ENCODE data around the gene ZNF488.

The ZNF488 gene

GRCh38 chr10:47366181-47366631, 17.9 kb downstream of the ZNF488 start:
- Histone ChIP-seq H3K27me3 (no peaks in the 10 kb centered on the region), H3K4me1 (no peaks in the 10 kb centered on the region), H3K4me3 (ENCODE audit: low read depth, low read length) (no peak overlapping the region), H3K9me3 (no peaks in the 10 kb centered on the region), H3K36me3 (no peaks in the 10 kb centered on the region)
- no peak for DNase-seq
- no peak for TF ChIP-seq CTCF (IDR thresholded peaks at IDR 0.05; ENCODE audit: low read depth, low read length)

DNA sequence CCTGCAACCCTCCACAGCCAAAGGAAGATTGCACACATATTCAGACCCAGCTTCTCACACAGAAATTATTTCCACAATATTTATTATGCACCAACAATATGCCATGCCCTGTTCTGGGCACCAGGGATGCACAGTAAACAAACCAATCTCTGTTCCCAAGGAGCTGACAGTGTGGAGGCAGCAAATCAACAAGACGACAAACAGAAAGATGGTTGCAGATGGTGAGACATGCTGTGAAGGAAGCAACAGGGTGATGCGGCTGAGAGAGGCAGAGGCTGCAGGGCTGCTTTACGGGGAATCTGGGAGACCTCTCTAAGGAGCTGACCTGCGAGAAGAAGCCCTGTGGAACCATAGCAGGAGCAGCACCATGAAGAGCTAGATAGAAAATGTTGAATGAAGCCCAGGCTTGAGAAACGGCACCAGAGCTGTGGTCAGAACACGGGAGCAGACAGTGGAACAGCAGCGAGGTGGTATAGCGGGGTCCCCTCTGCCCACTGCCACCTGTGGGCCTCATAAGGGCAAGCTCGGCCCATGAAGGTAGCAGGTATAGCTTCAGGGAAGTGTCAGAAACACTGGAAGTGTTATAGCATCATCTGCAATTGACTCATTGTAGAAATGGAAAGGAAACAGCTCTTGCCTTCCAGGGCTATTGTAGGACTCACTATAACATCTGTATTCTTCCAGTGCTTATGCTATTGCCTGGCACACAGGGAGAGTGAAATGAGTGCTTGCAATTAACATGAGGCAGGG, 18.5 kb downstream of the ZNF488 start:
- Histone ChIP-seq H3K4me1 (no peaks in the 10 kb centered on the region), H3K27me3 (no peaks in the 10 kb centered on the region)
- TF ChIP-seq CTCF (IDR thresholded peaks at IDR 0.05; ENCODE audit: low read depth, low read length) = no peak

GRCh38 chr10:47364911-47365310, 19.2 kb downstream of the ZNF488 start:
- no peak for DNase-seq
- Histone ChIP-seq H3K4me3 (ENCODE audit: low read depth, low read length) (no peak overlapping the region), H3K4me1 (no peaks in the 10 kb centered on the region), H3K27me3 (no peaks in the 10 kb centered on the region), H3K36me3 (no peaks in the 10 kb centered on the region), H3K9me3 (no peaks in the 10 kb centered on the region)
- no peak for TF ChIP-seq CTCF (IDR thresholded peaks at IDR 0.05; ENCODE audit: low read depth, low read length)

More for the DNA sequence above, 18.5 kb downstream of the ZNF488 start:
- H3K36me3 ChIP-seq = no peaks in the 10 kb centered on the region
- H3K4me3 ChIP-seq (ENCODE audit: low read depth, low read length) = no peak overlapping the region
- H3K9me3 ChIP-seq = no peaks in the 10 kb centered on the region
- no peak for DNase-seq

GRCh38 chr10:47364366-47364765, 19.7 kb downstream of the ZNF488 start:
- DNase-seq = no peak
- no peaks in the 10 kb centered on the region for H3K9me3 ChIP-seq

DNA sequence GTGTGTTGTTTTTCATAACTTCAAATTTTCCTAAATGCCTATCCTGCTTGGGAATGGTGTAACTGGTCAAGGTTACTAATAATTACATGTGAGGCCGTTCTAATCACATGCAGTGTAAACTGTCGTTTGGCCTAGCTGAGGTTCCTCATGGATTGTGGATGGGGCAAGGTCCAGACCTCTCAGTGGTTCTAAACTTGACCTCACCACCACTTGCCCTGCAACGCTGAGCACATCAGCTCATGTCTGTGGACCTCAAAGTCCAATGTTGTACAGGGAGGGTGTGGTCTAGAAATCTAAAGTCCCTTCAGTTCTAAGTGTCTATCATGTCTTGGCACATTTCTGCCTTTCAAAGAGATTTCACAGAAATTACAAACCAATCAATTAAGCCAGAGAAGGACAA, 20.3 kb downstream of the ZNF488 start:
- no peaks in the 10 kb centered on the region for H3K27me3 ChIP-seq
- H3K36me3 ChIP-seq = no peaks in the 10 kb centered on the region
- H3K9me3 ChIP-seq = no peaks in the 10 kb centered on the region
- no peak for TF ChIP-seq CTCF (IDR thresholded peaks at IDR 0.05; ENCODE audit: low read depth, low read length)
- no peak overlapping the region for H3K4me3 ChIP-seq (ENCODE audit: low read depth, low read length)
- DNase-seq = no peak
- no peaks in the 10 kb centered on the region for H3K4me1 ChIP-seq

More at GRCh38 chr10:47364366-47364765, 19.7 kb downstream of the ZNF488 start:
- no peaks in the 10 kb centered on the region for H3K27me3 ChIP-seq
- H3K36me3 ChIP-seq = no peaks in the 10 kb centered on the region
- no peak overlapping the region for H3K4me3 ChIP-seq (ENCODE audit: low read depth, low read length)
- no peaks in the 10 kb centered on the region for H3K4me1 ChIP-seq
- no peak for TF ChIP-seq CTCF (IDR thresholded peaks at IDR 0.05; ENCODE audit: low read depth, low read length)

DNA sequence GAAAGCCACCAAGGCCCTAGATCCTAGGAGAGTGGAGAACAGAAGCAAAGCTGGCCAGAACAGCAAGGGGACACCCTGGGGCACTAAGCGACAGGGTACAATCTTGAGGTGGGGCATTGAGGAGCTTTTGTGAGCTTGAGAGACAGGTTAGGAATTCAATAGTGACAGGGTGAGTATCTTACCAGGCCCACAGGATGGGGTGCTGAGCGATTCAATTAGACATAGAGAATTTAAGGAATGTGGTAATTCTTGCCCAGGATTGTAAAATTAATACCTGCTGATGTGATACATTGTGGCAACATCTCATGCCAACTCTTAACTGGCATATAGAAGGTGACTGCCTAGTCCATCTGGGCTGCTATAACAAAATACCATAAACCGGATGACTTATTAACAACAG, 21.9 kb downstream of the ZNF488 start:
- H3K4me3 ChIP-seq (ENCODE audit: low read depth, low read length) = no peak overlapping the region
- no peaks in the 10 kb centered on the region for H3K36me3 ChIP-seq
- no peaks in the 10 kb centered on the region for H3K9me3 ChIP-seq
- no peaks in the 10 kb centered on the region for H3K27me3 ChIP-seq
- no peak for TF ChIP-seq CTCF (IDR thresholded peaks at IDR 0.05; ENCODE audit: low read depth, low read length)
- DNase-seq = no peak
- H3K4me1 ChIP-seq = no peaks in the 10 kb centered on the region

Data from BE2C (cell line).